Stomach (tissue), 4 donors: ENCODE measurements around the gene C18orf63.

Experiments
- EP300 ChIP-seq: sonication (generic); formaldehyde crosslinking; IDR thresholded peaks from one replicate; pipeline ENCODE4 v1.6.1; 2017; ENCODE audit warnings: antibody characterized with exemption
- POLR2A ChIP-seq, 4 donors: fragments of 450-650 bp; IDR thresholded peaks; one replicate each; pipeline ENCODE4 v1.6.1; 2016; ENCODE audit warnings: antibody characterized with exemption in 4 of 4, control low read depth in 2 of 4, mild to moderate bottlenecking in 1 of 4, moderate library complexity in 1 of 4
- POLR2AphosphoS5 ChIP-seq, 3 donors: sonication (generic); formaldehyde crosslinking; IDR thresholded peaks; one replicate each; pipeline ENCODE4 v1.6.1; 2016; ENCODE audit warnings: antibody characterized with exemption in 3 of 3
- TF ChIP-seq, protein P1 (sequence below), 7 experiments: fragments of 450-650 bp in 4 of 7; fragments of 200-600 bp in 3 of 7; sonication (generic) in 3 of 7; IDR thresholded peaks; one replicate each; pipeline ENCODE4 v1.5.1; 2016 to 2019; ENCODE audit warnings: antibody characterized with exemption in 7 of 7, control low read depth in 2 of 7, mild to moderate bottlenecking in 1 of 7

DNA sequence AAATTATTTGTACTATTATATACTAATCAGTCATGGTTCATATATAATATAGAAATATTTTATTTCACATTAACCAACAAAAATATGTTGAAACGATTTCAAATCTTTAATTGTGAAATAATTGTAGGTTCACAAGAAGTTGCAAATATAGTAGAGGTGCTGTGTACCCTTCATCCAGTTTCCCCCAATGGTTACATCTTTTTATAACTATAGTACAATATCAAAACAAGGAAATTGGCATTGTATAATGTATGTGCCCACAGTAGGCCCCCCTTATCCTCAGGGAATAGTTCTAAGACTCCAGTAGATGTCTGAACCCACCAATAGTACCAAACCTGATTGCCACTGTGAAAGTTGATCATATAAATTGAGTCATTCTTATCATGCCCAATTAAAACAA, 16.5 kb upstream of the C18orf63 start:
- TF ChIP-seq, protein P1, sequence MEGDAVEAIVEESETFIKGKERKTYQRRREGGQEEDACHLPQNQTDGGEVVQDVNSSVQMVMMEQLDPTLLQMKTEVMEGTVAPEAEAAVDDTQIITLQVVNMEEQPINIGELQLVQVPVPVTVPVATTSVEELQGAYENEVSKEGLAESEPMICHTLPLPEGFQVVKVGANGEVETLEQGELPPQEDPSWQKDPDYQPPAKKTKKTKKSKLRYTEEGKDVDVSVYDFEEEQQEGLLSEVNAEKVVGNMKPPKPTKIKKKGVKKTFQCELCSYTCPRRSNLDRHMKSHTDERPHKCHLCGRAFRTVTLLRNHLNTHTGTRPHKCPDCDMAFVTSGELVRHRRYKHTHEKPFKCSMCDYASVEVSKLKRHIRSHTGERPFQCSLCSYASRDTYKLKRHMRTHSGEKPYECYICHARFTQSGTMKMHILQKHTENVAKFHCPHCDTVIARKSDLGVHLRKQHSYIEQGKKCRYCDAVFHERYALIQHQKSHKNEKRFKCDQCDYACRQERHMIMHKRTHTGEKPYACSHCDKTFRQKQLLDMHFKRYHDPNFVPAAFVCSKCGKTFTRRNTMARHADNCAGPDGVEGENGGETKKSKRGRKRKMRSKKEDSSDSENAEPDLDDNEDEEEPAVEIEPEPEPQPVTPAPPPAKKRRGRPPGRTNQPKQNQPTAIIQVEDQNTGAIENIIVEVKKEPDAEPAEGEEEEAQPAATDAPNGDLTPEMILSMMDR (IDR thresholded peaks at IDR 0.05): no peak
- TF ChIP-seq POLR2AphosphoS5 (IDR thresholded peaks at IDR 0.05) (no peak), EP300 (no peak), POLR2A (IDR thresholded peaks at IDR 0.05) (no peak)
